Stimulated activated CD4-positive, alpha-beta T cell treated with anti-CD3 and anti-CD28 coated beads, Interleukin-15, amount 100 ng/mL, for 24 hours (primary cell): Measurements from ENCODE around the gene GTPBP10.
"Not testable (repeated sequence)": the region's sequence is repeated elsewhere in the genome, so short reads cannot be mapped to it uniquely, and the experiment has no call there.

Source experiments
- DNase-seq: peaks from one replicate; pipeline ENCODE4 v3.0.0-alpha.2; 2020

The GTPBP10 gene, protein sequence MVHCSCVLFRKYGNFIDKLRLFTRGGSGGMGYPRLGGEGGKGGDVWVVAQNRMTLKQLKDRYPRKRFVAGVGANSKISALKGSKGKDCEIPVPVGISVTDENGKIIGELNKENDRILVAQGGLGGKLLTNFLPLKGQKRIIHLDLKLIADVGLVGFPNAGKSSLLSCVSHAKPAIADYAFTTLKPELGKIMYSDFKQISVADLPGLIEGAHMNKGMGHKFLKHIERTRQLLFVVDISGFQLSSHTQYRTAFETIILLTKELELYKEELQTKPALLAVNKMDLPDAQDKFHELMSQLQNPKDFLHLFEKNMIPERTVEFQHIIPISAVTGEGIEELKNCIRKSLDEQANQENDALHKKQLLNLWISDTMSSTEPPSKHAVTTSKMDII

DNA sequence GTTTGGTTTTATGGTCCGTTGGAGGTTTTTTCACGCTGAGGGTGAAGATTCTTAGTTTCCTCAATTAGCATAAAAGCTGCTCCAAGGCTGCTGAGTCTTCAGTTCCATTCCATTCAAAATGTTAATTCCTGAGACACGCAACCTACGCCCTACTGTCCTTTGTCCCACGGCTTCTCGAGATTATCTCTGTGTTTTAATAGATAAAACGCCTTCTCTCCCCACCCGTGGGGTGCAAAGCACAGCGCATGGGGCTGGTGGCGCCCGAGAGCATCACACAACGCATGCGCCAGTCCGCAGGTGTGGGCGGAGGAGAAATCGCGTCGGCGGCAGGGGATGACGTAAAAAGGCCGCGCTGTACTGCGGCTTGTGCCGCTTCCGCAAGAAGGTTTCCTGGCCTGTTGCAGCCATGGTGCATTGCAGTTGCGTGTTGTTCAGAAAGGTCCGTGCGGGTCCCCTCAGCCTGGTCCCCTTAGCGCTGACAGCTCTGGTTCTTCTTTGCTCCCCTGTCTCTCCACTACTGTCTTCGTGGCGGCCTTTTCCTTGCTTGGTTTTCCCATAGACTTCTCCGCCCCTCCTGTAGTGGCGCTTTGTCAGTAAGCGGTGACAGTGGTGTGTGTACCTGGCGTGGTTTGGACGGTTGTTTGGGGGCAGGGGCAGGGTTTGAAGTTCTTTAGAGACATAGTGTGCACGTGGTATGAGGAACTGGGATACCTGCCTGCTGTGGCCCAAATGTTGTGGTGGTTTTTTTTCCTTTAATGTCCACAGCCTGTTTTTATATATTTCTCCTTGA is at the start of gene GTPBP10:
TSS of gene GTPBP10 (plus strand) at position 381 of the 790 bp plus-strand sequence. CDS start at position 407, 26 bp downstream.
- DNase-seq, result peak; percentile 95

DNA sequence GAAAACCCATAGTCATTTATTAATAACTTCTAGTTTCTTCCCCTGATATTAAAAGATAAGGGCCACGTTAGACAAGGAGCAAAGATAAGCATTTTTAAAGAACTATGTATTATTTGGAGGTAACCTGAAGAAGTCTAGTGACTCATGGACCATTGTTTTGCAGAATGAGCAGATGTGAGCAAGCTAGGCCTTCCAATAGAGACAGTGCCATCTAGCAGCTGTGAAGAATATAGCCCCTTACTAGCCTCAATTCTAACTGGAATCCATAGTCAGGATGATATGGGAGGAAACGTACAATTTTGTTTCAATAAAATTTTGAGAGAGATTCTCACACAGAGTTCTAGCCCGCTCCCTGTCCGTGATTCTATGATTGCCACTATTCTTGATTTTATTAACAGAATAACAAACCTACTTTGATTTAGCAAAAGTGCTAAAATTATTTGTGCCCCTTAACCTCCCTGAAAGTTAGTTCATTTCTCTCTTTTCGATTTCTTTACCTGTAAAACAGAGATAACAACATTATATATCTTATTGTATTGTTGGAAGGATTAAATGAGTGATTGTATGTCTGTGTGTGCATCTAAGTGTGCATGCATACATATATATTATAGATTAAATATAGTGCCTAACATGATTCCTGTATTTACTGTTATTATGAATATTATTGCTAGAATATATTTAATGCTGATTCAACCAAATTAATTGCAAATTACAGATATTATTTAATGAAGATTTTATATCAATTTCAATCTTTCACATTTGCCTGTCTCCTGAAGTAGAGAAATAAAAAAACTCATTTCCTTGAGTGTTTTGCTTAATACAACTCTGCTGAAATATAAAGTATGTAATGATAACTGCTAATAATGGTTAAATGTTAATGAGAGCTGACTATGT is 48.1 kb upstream of the GTPBP10 start:
- no peak for DNase-seq

DNA sequence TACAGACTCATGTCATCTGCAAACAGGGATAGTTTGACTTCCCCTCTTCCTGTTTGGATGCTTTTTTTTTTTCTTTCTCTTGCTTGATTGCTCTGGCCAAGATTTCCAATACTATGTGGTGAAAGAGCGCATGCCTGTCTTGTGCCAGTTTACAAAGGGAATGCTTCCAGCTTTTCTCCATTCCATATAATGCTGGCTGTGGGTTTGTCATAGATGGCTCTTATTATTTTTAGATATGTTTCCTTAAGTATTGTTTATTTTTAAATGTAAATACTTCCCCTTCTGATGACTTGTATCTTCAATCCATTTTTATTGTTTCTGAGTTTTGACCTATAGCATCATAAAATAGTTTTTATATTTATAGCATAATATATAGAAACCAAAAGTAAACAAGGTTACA is 43.3 kb upstream of the GTPBP10 start:
- no peak for DNase-seq

DNA sequence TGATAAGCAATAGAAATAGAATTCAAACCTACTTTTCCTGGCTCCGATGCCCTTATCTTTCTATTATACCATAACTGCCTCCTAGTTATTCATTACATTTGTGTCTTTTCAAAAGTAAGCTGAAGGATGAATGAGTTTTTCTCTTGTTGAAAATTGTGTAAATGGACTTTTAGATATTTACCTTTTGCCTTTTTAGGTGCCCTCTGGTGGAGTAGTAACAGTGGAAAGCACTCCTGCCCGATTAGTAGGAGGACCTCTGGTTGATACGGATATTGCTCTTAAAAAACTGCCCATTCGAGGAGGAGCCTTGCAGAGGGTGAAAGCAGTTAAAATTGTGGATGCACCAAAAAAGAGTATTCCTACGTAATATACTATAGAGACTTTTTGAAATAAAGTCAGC is 36.6 kb upstream of the GTPBP10 start:
- no peak for DNase-seq

DNA sequence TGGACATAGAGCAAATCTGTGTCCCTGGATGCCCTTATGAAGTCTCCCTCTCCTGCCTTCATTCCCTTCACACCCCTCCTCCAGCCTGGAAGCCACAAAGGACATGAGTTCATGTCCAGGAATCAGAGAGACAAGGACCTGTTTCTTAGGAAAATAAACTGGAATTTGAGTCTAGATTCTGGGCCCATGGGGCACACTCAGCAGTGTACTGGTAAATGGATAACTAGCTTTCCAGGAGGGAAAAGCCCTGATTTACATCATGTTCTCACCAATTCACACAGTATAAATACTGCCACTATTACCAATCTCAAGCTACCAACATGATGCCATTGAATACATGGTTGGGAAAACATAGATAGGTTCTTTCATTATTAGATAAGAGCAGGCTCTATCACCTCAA is 35.3 kb upstream of the GTPBP10 start:
- DNase-seq, result no peak

DNA sequence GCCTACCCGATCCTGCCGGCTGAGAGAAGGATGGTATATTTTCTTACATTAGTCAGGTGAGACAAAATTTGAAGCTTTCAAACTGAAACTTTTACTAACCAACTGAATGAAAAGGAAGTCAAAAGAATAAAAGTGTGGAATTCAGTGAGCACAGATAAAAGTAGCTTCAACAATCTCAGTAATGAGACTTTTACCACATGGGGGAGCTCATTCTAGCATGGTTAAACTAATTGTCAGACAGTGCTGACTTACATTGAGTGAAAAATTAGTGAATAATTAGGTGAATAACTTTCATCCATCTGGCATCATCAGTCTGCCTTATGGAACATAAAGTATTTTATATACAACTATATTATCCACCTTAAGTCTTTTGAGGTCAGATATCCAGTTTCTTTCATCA is 33.8 kb upstream of the GTPBP10 start:
- DNase-seq, result no peak

DNA sequence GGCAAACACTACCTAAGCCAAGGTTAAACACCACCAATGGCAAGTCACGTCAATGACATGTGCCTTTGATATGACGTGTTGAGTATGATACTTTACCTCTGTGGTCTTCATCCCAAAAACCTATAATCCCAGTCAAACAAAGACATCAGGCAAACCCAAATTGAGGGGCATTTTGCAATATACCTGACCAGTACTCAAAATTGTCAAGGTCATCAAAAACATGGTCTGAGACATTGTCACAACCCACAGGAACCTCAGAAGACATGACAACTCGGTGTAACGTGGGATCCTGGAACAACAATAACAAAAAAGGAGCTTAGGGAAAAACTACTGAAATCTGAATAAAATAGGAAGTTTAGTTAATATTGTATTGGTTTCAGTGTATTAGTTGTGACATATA is 32.6 kb upstream of the GTPBP10 start:
- no peak for DNase-seq

DNA sequence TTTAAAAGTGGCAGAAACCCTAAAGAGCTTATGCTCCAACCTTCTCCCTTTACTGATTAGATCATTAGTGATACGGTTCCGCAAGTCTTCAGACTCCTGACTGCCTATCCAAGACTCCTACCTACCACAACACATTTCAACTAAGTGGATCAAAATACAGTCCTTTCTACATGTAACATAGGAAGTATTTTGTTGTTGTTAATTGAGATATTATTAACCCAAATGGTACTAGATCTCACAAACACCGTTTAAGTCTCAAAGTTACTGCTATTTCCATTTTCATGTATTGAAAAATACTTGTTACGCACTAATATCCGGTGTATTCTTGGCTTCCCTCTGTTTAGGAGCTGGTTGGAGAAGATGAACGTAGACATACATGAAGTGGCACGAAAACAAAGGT is 26.5 kb upstream of the GTPBP10 start:
- DNase-seq, result no peak

DNA sequence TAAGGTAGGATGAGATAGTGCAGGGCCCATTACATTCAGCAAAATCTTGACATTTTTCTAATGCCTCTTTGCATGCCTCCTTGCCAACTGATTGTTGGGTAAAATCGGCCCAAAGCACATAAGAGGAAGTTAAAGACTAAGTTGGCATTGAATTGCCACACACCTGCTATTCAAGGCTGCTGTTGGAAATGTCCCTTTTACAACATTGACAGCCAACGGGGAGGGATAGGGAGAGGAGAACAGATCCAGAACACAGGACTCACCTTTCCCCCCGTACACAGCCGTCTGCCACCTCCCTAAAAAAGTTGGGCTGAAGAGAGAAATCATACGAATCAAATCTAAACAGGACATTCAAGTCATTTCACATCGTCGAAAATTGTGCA is 26.1 kb upstream of the GTPBP10 start:
- no peak for DNase-seq

DNA sequence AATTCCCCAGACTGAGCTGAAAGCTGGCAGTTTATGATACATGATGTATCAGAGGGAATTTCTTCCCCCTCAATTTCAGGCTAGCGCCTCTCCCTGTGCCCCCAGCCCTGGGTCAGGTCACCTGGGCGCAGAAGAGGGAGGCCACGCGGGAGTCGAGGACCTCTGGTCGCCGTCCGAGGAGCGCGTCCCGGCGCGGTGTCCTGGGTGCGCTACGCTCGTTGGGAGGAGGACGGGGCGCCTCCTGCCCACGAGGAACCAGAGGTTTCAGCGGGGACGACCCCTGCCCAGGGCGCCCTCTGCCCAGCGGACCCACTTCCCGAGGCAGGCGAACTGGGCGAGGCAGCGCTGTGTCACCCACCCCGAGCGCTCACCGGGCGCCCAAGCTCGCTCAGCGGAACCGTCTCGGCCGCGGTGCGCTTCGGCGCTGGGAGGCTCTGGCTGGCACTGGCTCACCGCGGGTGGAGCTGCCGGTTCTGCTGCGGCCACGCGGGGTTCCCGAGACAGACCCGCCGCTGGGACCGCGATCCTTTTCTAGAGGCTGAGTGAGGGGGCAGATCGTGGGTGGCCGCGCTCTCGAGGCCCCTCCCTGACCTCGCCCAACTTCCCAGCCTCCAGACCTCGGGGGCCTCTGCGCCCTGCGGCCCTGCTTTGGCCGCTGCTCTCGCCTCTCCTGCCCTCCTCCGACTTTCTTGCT is 25.6 kb upstream of the GTPBP10 start, which contains the start of gene FAM237B:
TSS of gene FAM237B (minus strand) at position 504 of the 694 bp plus-strand sequence. CDS start 1,556 bp downstream, outside the sequence.
- DNase-seq, result peak; percentile 14

DNA sequence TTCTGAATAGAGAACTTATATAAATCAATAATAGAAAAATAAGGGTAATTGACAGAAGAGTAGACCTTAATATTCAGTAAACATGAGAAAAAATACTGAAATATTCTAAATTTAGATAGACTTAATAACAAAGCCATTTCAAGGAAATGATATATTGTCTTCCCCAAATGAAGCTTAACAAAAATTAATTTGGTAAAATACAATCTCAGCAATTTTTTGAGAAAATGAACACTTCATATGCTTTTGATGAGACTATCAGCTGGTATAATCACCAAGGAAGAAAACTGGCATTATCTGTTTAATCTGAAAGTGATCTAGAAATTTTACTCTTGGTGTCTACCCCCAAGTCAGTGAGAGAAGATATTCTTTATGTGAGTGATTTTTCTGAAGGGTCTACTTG is 23.7 kb upstream of the GTPBP10 start:
- DNase-seq, result no peak

DNA sequence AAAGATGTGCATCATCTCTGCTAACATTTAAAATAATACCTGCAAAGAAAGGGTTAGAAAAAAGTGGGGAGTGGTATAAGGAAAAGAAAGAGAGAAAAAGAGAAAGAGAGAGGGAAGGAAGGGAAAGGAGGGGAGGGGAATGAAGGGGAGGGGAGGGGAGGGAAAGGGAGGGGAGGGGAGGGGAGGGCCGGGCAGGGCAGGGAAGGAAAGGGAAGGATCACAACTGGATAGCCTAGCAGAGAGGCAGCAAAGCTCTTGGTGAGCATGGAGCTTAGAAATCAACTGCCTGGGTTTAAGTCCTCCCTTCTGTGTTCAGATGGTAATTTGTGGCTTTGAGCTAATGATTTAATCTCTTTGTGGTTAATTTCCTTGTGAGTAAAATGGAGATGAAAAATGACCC is 20.0 kb upstream of the GTPBP10 start:
- DNase-seq, result no peak

DNA sequence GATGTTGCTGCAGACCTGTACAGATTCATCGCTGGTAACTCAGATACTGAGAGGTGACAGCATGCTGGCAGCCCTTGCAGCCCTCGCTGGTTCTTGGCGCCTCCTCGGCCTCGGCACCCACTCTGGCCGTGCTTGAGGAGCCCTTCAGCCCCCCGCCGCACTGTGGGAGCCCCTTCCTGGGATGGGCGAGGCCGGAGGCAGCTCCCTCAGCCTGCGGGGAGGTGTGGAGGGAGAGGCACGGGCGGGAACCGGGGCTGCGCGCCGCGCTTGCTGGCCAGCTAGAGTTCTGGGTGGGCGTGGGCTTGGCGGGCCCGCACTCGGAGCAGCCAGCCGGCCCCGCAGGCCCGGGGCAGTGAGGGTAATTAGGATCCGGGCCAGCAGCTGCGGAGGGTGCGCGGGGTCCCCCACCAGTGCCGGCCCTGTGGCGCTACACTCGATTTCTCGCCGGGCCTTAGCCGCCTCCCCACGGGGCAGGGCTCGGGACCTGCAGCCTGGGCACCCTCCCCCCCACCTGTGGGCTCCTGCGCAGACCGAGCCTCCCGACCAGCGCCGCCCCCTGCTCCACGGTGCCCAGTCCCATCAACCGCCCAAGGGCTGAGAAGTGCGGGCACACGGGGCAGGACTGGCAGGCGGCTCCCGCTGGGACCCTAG is 12.2 kb upstream of the GTPBP10 start:
- DNase-seq, result no peak

DNA sequence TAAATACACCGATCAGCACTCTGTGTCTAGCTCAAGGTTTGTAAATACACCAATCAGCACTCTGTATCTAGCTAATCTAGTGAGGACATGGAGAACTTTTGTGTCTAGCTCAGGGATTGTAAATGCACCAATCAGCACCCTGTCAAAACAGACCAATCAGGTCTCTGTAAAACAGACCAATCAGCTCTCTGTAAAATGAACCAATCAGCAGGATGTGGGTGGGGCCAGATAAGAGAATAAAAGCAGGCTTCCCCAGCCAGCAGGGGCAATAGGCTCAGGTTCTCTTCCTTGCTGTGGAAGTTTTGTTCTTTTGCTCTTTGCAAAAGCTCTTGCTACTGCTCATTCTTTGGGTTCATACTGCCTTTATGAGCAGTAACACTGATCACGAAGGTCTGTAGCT is 11.6 kb upstream of the GTPBP10 start:
- DNase-seq, result not testable (repeated sequence)

DNA sequence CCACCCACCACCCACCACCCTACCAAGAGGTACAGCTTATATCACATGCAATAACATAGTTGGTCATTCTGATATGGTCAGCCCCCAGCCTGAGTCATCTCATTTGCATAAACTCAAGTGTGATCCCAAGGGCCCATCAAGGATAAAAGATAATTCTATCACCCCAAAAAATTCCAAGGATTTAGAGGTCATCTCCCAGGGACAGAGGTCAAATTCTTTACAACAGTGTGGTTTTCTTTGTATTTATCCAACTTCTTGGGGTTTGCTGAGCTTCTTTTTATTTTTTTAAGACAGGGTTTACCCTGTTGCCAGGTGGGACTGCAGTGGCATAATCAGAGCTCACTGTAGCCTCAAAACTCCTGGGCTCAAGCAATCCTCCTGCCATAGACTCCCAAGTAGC is 9.4 kb upstream of the GTPBP10 start:
- no peak for DNase-seq

DNA sequence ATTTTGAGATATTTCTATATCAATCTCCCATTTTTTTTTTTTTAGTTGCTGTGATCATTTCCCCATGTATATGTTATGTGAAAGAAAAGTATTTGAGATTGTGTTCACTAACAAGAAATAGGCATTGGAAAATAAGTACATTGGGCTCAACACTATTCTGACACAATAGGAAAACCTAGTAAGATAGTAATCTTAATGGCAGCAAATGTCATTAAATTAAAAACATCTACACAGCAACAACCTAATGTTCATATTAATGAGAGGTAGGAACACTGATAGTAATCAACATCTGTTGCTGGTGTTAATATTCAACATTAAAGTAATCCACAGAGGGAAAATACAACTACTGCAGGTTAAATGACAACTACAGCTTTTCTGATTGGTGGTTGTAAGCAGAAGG is 1.5 kb upstream of the GTPBP10 start:
- DNase-seq, result no peak

DNA sequence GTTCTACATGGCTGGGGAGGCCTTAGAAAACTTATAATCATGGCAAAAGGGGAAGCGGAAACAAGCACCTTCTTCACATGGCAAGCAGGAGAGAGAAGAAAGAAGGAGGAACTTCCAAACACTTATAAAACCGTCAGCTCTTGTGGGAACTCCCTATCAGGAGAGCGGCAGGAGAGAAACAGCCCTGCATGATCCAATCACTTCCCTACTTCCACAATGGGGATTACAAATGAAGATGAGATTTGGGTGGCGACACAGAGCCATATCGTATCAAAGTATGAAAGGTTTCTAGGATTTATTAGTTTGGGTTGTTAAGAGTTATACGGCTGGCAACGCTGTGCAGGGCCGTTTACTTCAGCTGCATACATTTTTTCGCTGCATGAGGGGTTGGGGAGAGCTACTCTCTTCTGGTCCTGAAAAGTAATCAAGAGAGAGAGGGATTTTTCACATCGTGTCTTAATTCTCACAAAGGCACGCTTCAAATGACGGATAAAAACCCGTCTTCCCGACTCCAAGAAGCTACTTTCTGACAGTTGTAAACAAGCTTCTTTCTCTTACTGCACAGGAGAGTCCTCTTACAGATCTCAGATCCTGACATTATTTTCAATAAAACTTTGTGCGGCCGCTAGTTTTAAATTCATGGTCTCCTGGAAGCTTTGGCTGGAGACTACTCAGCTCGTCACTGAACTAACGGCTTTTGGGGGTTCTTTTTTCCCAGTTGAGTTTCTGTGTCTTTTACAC is 751 bp upstream of the GTPBP10 start:
- no peak for DNase-seq

DNA sequence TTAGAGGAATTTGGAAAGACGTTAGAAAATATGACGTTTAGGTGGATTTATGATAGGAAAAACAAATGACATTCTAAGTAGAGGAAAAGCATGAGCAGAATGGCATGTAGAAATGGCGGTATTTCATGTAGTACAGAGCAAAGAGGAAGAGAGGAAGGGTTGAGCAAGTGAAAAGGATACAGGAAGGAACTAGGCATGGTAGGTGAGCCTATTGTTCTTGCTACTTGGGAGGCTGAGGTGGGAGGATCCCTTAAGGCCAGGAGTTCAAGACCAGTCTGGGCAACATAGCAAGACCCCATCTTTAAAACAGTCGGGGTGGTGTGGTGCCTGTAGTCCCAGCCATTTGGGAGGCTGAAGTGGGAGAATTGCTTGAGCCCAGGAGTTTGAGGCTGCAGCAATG is 1.2 kb downstream of the GTPBP10 start:
- no peak for DNase-seq

DNA sequence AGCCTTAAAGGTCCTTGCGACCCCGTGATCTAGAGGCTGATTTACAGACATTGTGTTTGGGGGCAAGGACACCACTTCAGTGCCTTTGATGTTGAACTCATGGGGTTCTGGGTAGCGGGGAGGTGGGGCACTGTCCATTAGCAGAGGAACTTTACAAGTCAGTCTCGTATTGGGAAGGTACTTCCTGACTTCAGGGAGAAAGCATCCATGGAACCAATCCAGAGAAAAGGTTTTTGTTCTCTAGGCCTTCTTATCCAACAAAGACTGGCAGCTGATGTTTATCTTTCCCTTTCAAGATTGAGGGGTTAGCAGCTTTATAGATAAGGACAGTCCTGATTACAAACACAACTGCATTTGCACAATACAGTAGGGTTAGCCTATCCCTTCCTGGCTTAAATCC is 2.8 kb downstream of the GTPBP10 start:
- no peak for DNase-seq

DNA sequence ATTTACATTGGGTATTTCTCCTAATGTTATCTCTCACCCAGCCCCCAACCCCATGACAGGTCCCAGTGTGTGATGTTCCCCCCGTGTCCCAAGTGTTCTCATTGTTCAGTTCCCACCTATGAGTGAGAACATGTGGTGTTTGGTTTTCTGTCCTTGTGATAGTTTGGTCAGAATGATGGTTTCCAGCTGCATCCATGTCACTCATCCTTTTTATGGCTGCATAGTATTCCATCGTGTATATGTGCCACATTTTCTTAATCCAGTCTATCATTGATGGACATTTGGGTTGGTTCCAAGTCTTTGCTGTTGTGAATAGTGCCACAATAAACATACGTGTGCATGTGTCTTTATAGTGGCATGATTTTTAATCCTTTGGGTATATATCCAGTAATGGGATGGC is 3.5 kb downstream of the GTPBP10 start:
- not testable (repeated sequence) for DNase-seq

DNA sequence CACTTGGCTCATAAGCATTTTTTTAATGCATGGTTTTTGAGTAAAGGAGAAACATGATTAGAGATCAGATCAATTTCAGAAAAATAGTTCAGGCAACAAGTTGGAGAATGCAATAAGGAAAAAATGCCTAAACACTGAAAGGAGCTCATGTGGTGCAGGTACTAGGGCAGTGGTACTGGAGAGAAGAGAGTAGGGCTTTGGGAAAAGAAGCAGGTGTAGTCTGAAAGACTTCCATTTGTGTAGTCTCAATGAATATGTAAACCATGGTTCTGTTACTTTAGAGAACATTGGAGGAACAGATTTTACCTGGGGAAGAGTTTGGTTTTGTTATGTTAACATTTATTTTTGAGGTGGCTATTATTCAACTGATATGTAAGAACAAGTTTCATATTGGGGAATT is 5.5 kb downstream of the GTPBP10 start:
- no peak for DNase-seq
